NCI-H748 (cell line): Measurements from ENCODE around the gene P4HB.

ENCODE experiments used
- DNase-seq: peaks from one replicate; lab custom pipeline; 2025; ENCODE audit not compliant: unreplicated experiment; lab: John Stamatoyannopoulos, UW

Gene P4HB

DNA sequence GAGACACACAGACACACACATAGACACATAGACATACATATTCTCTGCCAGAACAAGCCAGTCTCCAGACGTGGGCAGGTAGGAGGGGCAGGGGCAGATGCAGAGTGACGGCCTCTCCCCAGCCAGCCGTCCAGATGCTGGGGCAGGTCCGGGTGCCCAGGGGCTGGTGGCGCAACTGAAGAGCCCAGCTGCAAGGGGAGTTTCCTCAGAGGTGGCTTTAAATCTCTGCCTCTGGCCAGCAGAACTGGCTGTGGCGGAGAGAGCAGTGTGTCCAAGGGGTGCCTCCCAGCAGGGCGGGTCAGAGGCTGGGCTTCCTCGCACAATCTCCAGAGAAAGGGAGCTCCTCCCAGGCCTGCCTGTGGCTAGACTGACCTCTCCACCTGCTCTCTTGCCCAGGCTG lies 65.8 kb downstream of the P4HB start:
- DNase-seq: no peak

DNA sequence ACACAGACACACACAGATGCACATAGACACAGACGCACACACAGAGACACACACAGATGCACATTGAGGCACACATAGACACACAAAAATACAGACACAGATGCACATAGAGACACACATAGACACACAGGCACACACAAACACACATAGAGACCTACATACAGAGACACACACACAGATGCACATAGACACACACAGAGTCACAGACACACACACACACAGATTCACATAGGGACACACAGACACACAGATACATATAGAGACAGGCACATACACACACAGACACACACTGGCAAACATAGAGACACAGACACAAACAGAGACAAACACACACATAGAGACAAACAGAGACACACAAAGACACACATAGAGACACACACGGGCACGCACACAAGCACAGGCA lies 66.3 kb downstream of the P4HB start:
- DNase-seq: no peak
